ENCODE results near the gene PRR23E. TPM values are rescaled to one million over a fixed set of nuclear protein-coding genes. Genes with fewer than 3 reads are reported as not detected.

The PRR23E gene
- total RNA-seq, 1 donor from 2014 or later = not detected

GRCh38 chr3:127187316-127187715, 5.6 kb upstream of the PRR23E start:
- intact Hi-C loops (cut with DNase I) = no loop called here
- Histone ChIP-seq H3K9me3 (no peaks in the 10 kb centered on the region), H3K36me3 (no peaks in the 10 kb centered on the region), H3K27me3 (ENCODE audit: low read depth) (no peaks in the 10 kb centered on the region), H3K4me1 (no peaks in the 10 kb centered on the region), H3K27ac (no peak overlapping the region), H3K4me3 (no peak overlapping the region)
- TF ChIP-seq, protein P1, sequence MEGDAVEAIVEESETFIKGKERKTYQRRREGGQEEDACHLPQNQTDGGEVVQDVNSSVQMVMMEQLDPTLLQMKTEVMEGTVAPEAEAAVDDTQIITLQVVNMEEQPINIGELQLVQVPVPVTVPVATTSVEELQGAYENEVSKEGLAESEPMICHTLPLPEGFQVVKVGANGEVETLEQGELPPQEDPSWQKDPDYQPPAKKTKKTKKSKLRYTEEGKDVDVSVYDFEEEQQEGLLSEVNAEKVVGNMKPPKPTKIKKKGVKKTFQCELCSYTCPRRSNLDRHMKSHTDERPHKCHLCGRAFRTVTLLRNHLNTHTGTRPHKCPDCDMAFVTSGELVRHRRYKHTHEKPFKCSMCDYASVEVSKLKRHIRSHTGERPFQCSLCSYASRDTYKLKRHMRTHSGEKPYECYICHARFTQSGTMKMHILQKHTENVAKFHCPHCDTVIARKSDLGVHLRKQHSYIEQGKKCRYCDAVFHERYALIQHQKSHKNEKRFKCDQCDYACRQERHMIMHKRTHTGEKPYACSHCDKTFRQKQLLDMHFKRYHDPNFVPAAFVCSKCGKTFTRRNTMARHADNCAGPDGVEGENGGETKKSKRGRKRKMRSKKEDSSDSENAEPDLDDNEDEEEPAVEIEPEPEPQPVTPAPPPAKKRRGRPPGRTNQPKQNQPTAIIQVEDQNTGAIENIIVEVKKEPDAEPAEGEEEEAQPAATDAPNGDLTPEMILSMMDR (IDR thresholded peaks at IDR 0.05) = no peak
- no peak for ATAC-seq
- no peak for DNase-seq

DNA sequence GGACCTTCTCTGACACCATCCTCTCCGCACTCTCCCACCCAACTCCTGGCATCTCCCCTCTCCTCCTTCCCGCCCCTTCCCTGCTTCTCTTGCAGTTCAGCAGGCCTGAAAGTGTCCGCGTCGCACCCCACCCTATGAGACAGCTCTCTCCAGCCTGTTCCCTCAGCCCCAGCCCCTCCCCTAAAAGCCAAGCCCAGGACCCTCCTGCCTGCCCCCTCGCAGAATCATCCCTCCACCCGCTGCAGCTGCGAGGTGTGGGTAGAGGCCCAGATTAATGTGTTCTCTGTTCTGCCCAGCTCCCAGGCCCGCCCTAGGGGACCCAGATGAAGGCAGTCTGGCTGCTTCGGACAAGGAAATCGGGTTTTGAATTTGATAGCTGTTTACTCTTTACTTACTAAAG, 410 bp downstream of the PRR23E start:
- Histone ChIP-seq H3K27ac (no peak overlapping the region), H3K4me1 (no peaks in the 10 kb centered on the region), H3K9me3 (no peaks in the 10 kb centered on the region), H3K36me3 (no peaks in the 10 kb centered on the region), H3K4me3 (no peak overlapping the region), H3K27me3 (ENCODE audit: low read depth) (no peaks in the 10 kb centered on the region)
- DNase-seq (no peak), ATAC-seq (no peak)
- intact Hi-C loops (cut with DNase I) = no loop called here
- TF ChIP-seq, protein P1 (IDR thresholded peaks at IDR 0.05) = no peak

- no peaks in the 10 kb centered on the region for H3K4me1 ChIP-seq
- H3K27ac ChIP-seq = no peak overlapping the region
- H3K36me3 ChIP-seq = no peaks in the 10 kb centered on the region
- H3K4me3 ChIP-seq = no peak overlapping the region
- H3K9me3 ChIP-seq = no peaks in the 10 kb centered on the region
- DNase-seq (no peak), ATAC-seq (no peak)
- TF ChIP-seq, protein P1 (IDR thresholded peaks at IDR 0.05) = no peak
- intact Hi-C loops (cut with DNase I) = no loop called here
- no peaks in the 10 kb centered on the region for H3K27me3 ChIP-seq (ENCODE audit: low read depth)
Observed at GRCh38 chr3:127193775-127194174, 844 bp downstream of the PRR23E start.

GRCh38 chr3:127194601-127195187, 1.8 kb downstream of the PRR23E start:
- no peaks in the 10 kb centered on the region for H3K9me3 ChIP-seq
- ATAC-seq = no peak
- TF ChIP-seq, protein P1 (IDR thresholded peaks at IDR 0.05) = no peak
- H3K4me3 ChIP-seq = no peak overlapping the region
- H3K27me3 ChIP-seq (ENCODE audit: low read depth) = peaks cover under 1% of the 10 kb centered on the region
- intact Hi-C loops (cut with DNase I) = no loop called here
- H3K27ac ChIP-seq = no peak overlapping the region
- no peaks in the 10 kb centered on the region for H3K36me3 ChIP-seq
- no peaks in the 10 kb centered on the region for H3K4me1 ChIP-seq
- DNase-seq = no peak

DNA sequence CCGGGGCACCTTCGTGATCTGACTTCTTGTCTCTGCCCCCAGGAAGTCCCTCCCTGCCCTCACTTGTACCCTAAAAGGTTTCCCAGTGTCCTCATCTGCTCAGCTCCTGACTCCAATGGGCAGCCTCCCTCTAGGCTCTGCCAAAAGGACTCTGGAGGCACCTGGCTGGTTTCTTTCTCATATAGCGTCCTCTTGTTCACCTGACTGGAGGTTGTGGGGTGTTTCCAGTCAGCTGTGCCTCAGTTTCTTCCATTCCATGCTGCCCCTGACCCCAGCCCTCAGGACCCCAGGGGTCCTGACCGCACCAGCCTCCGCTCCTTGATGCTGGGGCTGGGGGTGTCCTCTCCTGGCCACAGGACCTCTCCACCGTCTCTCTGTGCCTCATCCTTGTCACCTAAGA, 2.5 kb downstream of the PRR23E start:
- ATAC-seq (no peak), DNase-seq (no peak)
- H3K4me1 ChIP-seq = no peaks in the 10 kb centered on the region
- intact Hi-C loops (cut with DNase I) = no loop called here
- H3K9me3 ChIP-seq = no peaks in the 10 kb centered on the region
- TF ChIP-seq, protein P1 (IDR thresholded peaks at IDR 0.05) = no peak
- no peaks in the 10 kb centered on the region for H3K36me3 ChIP-seq
- peaks cover 8% of the 10 kb centered on the region for H3K27me3 ChIP-seq (ENCODE audit: low read depth)
- H3K4me3 ChIP-seq = no peak overlapping the region
- H3K27ac ChIP-seq = no peak overlapping the region

Data from lower lobe of right lung (tissue), 2 donors.